A549 treated with AZD2906 at 1 μM for 4 hours (cell line): ENCODE data around the gene ZNF14. TPM values are rescaled to one million over a fixed set of nuclear protein-coding genes. Genes with fewer than 3 reads are reported as not detected.

Experiments used
- total RNA-seq: library from RNA; stranded (reverse); fragments of 200-300 nt; extraction: Qiagen RNA extraction; gene quantifications from 5 replicates; pipeline ENCODE4 v1.2.3, GENCODE V29; 2022

The ZNF14 gene
- total RNA-seq: 1.7 to 2.6 TPM (median 1.9 TPM) in 5 replicates

DNA sequence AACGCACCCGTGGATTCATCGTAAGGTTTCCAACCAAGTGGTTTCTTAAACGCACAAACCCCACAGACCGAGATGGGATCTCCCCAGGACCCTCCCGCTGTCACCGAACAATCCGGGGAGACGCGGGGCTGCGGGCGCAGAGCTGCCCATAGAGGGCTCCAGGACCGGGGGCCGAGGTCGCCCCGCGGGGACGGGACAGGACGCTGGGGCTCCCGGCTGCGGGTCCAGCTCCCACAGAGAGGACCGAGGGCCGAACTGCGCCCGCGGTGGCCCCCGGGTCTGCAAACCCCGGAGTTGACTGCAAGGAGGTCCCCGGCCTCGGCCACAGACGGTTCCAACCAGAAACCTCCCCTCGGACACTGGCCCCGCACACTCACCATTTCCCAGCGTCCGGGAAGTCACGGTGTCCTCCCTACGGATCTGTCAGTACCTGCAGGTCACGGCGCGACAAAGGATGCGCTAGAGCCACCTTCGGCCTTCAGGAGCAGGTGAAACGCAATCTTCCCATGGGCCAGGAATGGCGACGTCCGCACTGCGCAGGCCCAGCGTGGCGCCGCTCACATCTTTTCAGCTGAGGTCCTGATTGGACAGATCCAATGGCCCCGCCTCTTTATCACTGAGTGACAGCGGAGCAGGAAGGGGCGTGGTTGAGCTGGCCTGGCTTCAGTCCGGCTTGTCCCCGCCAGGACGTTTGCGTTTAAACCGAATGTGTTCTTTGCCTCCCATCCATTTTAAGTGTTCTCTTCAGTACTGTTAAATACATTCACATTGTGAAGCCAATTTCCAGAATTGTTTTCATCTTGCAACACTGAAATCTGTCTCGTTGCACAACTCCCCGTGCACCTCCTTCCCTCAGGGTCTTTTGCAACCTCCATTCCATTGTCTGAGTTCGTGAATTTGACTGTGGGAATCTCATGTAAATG lies at the start of gene ZNF14:
Gene ZNF14, minus strand, starts transcription at position 534 of the 923 bp plus-strand sequence. Its CDS starts 154 bp downstream, at position 380.

DNA sequence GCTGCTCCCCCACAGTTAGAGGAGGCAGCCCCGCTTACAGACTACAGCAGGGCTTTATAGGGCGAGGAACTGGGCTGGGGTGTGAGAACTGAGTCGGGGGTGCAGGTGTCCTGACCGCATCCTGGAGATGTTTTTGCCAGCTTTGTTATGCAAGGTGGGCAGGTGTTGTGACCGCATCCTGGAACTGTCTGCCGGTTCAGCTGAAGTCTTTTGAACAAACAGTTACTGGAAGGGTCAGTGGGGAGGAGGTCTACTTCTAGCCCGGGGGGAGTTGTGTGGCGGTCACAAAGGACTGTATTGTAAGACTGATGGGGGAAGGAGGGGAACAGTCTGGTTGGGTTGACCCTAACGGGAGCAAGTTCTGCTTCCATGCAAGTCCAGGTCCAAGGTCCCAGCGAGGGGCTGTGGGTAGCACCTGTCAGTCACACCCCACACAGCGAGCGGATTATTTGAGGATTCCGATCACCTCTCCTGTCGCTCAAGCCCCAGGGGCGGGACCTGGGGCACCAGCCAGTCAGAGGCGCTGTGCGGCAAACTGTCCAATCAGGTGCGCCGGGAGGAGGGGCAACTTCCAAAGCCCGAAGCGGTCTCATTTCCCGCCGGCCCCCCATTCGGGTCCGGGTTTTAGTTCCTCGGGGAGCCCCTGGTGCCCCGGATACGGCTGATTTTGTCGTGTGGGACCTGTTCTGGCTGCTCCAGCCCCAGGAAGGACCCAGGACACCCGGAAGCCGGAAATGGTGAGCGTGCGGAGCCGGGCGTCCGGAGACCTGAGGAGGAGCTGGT lies 64.5 kb downstream of the ZNF14 start, which contains the start of gene ZNF101:
Gene ZNF101, plus strand, starts transcription at position 610 of the 783 bp plus-strand sequence. Its CDS starts 125 bp downstream, at position 735.

DNA sequence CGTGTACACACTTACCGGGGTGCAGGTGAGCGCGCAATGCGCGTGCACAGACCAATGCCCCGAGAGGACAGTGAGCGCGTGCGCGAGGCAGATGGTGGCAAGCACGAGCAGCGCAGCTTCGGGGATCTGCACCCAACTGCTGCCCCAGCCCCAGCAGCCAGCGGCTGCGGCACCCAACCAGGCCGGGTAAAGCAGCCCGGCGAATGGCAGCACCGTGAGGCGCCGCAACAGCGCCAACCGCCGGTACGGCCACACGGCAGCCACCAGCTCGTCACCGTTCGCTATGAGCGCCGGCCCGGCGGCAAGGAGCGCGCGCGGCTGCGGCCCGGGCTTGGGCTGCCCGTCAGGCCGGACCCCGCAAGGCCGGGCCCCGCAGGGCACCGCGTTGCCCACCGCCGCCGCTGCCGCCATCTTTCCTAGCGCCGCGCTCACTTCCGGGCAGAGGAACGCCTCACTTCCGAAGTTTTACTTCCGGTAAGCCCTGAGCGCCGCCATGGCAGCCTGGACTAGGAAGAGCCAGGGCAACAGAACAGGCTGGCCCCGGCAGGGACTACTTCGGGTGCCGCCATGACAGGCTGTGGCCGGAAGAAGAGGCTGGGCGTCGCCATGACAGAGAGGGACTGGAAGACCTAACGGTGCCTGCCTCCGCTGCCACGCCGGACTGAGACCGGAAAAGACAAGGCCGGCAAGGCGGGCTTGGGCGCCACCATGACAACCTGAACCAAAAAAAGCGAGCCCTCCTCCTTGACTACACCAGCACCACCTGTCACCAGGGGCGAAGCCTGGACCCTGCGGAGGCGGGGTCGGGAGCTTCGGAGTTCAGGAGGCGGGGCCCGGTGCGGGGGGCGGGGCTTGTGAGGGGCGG lies 69.4 kb downstream of the ZNF14 start, which contains the start of gene ATP13A1:
Gene ATP13A1, minus strand, starts transcription at position 421 of the 865 bp plus-strand sequence. Its CDS starts 10 bp downstream, at position 411.

Other genes starting within 250 kb of the ZNF14 start
- gene TSSK6, start 217.6 kb downstream of the ZNF14 start, total RNA-seq: 1.2 to 1.8 TPM (median 1.6 TPM) in 5 replicates
- gene NDUFA13, start 216.9 kb downstream of the ZNF14 start, total RNA-seq: 149 to 172 TPM (median 159 TPM) in 5 replicates
- 1.6 to 4.0 TPM (median 2.9 TPM) in 5 replicates for gene YJEFN3, start 204.2 kb downstream of the ZNF14 start, total RNA-seq
- gene CILP2, start 194.8 kb downstream of the ZNF14 start, total RNA-seq: 0.14 to 0.32 TPM (median 0.19 TPM) in 5 replicates
- gene PBX4, start 114.4 kb downstream of the ZNF14 start, total RNA-seq: 0.93 to 2.3 TPM (median 2.2 TPM) in 5 replicates
- gene LPAR2, start 104.9 kb downstream of the ZNF14 start, total RNA-seq: 2.0 to 4.7 TPM (median 4.2 TPM) in 5 replicates
- 4.8 to 6.5 TPM (median 5.3 TPM) in 5 replicates for gene GMIP, start 89.5 kb downstream of the ZNF14 start, total RNA-seq
- gene ATP13A1, start 69.4 kb downstream of the ZNF14 start, total RNA-seq: 24.3 to 34.7 TPM (median 32.8 TPM) in 5 replicates
- gene ZNF101, start 64.3 kb downstream of the ZNF14 start, total RNA-seq: 3.0 to 5.7 TPM (median 3.8 TPM) in 5 replicates
- 0.12 to 0.39 TPM (median 0.15 TPM) in 5 replicates for gene ZNF506, start 88.6 kb upstream of the ZNF14 start, total RNA-seq
- gene ZNF253, start 132.8 kb upstream of the ZNF14 start, total RNA-seq: 0.03 TPM in 1 of 5 replicates, not detected in the others
- not detected in 5 replicates for gene ZNF93, start 167.8 kb upstream of the ZNF14 start, total RNA-seq